HG03558 (cell line): Measurements from ENCODE around the gene MRPL55.

Experiments used
- ATAC-seq: cut with Tn5 transposase; IDR thresholded peaks from one replicate; pipeline ENCODE4 v1.9.1; 2021; ENCODE audit warnings: moderate number of reproducible peaks; ENCODE audit not compliant: unreplicated experiment; ENCODE audit errors: extremely low read depth

MRPL55 gene

DNA sequence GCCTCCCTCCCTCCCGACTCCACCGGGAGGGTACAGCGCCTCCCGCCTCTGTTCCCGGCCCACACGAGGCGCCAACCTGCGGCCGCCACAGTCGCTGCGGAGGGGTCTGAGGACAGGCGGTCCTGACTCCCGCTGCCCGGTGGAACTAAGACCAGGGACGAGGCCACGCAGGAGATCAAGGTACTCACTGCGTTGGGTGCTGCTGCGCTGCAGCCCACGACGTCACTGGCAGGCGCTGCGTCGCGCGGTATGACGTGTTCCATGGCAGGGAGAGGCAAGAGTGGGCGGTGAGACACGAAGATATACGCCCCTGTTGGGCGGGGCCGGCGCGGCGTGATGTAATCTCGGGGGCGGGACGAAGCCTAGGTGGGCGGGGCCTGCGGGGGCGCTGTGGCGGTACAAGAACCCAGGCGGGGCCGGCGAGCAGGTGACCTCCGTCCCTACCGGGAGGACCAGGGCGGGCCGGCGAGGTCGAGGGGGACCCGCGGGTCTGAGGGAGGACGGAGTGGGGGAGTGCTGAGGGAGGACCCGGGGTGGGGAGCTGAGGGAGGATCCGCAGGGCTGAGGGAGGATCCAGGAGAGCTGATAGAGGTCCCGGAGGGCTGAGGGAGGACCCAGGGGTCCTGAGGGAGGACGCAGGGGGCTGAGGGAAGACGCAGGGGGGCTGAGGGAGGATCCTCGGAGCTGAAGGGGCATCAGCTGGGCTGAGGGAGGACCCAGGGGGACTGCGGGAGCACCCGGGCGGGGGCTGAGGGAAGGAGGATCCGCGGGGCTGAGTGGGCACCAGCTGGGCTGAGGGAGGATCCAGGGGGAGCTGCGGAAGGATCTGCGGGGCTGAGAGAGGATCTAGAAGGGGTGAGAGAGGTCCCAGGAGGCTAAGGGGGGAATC lies at the start of gene MRPL55:
Gene MRPL55, minus strand, starts transcription at position 227 of the 889 bp plus-strand sequence. CDS start 1,039 bp downstream, outside the sequence.
- ATAC-seq: peak; percentile 60

- no peak for ATAC-seq
Observed at GRCh38 chr1:228158151-228159007, 49.3 kb upstream of the MRPL55 start.

GRCh38 chr1:228157729-228158126 lies 48.6 kb upstream of the MRPL55 start:
- no peak for ATAC-seq

DNA sequence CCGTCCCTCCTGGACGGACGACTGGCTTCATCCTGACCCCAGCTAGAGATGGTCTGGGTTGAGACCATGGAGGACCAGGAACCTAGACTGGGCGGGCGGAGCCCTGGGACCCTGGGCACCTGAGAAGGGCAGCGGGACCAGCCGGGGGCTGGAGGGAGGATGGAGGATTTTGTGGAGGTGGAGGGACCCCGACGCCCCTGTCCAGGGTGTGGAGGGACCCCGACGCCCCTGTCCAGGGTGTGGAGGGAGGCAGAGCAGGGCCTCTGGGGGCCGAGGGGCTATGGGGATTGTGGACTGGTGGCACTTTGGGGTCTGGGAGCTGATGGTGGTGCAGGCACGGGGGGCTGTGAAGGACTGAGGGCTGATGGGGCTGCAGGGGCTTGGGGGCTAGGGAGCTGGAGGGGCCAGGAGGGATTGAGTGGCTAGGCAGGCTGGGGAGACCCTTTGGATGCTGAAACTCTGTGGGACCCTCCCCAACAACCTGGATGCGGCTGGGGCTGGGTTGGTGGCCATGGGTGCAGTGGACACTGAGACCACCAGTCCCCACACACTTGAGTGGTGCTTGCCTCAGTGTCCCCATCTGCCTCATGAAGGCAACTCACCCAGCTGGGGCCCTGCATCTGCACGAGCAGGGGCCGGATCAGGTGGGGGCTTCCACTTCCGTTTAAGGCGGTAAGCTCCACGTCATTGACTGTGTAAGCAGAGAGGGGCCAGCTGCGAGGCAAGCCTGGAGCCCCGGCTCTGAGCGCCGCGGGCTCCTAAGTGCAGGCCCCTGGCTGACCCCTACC lies 48.0 kb upstream of the MRPL55 start:
- ATAC-seq: no peak

DNA sequence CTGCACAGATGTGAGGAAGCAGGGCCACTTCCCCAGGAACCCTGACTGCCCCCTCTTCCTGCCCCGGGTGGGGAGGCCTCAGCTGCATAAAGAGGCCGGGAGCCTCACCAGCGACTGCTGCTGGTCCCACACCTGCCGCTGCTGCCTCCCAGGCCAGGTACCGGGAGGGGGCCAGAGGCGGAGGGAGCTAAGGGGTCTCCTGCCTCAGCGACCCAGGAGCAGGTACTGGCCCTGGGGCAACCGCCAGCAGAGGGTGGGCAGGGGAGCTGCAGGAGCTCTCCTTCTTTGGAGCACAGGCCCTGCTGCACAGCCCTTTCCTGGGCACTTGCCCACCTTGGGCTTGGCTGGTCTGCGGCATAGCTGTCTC lies 47.4 kb upstream of the MRPL55 start:
- no peak for ATAC-seq

- no peak for ATAC-seq
Observed at GRCh38 chr1:228155596-228156514, 46.8 kb upstream of the MRPL55 start.

- no peak for ATAC-seq
Observed at GRCh38 chr1:228154670-228155571, 45.8 kb upstream of the MRPL55 start.

DNA sequence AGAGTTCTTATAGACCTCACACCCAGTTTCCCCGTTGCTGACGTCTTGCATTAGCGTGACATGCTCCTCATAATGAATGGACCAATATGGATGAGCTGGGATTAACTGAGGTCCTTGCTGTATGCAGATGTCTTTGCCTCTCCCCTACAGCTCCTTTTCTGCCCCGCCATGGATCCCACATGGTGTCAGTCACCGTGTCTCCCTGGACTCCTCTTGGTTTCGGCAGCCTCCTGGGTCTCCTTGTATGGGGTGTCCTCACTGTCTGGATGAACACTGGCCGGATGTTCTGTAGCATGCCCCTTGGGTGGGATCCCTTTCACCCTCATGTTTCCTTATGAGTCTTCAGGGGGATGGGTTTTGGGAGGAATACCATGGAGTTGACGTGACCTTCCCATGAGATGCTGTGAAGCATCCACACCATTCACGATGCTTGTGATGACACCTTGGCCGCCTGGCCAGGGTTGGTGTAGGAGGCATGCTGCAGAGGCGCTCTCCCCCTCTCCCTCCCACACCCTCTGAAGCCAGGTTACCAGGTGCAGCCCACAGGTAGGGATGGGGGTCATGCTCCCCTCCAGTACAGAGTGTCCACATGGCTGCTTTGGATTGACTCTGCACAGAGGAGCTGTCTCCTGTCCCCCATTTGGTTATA lies 45.0 kb upstream of the MRPL55 start:
- ATAC-seq: no peak

GRCh38 chr1:228152918-228153258 lies 43.8 kb upstream of the MRPL55 start:
- no peak for ATAC-seq

GRCh38 chr1:228152097-228152917 lies 43.2 kb upstream of the MRPL55 start:
- no peak for ATAC-seq

- no peak for ATAC-seq
Observed at GRCh38 chr1:228151180-228151925, 42.3 kb upstream of the MRPL55 start.

DNA sequence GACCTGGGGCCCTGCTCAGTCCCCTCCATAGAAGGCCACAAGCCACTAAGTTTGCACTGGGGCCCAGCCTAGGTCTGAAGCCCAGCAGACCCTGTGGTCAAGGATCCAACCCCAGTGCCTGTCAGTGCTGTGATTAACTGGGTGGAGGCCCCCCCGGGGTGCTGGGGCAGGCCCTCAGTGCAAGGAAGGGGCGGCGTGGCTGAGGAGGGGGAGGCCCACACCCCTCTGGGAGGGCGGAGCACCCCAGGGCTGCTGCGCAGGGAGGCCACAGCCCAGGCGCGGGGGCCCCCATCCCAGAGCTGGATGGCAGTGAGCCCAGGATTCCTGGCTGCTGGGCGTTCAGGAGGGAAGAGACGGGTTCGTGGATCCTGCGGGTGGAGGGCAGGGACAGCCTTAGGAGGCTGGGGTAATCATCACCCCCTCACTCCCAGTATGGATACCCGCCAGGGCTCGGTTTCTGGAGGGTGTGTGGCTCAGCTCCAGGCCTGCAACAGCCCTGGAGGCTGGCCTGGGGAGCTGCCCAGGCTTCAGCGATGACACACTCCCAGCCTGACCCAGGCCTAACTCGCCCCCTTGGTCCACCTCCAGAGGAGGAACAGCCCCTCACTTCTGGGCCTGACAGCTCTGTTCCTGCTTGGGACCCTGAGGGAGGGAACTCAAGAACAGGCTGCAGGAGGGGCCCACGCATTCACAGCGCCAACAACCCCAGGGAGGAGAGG lies 41.5 kb upstream of the MRPL55 start:
- no peak for ATAC-seq

GRCh38 chr1:228150120-228150460 lies 41.0 kb upstream of the MRPL55 start:
- ATAC-seq: no peak

GRCh38 chr1:228149406-228150119 lies 40.5 kb upstream of the MRPL55 start, which contains the start of gene GJC2:
GJC2 (plus strand) TSS chr1:228149930; CDS start chr1:228157759, 7,829 bp downstream.
- no peak for ATAC-seq

- ATAC-seq: no peak
Observed at GRCh38 chr1:228148935-228149405, 39.9 kb upstream of the MRPL55 start.
